ENCODE results near the gene TNN.
"Not testable (repeated sequence)": the region's sequence is repeated elsewhere in the genome, so short reads cannot be mapped to it uniquely, and the experiment has no call there.

TNN gene

DNA sequence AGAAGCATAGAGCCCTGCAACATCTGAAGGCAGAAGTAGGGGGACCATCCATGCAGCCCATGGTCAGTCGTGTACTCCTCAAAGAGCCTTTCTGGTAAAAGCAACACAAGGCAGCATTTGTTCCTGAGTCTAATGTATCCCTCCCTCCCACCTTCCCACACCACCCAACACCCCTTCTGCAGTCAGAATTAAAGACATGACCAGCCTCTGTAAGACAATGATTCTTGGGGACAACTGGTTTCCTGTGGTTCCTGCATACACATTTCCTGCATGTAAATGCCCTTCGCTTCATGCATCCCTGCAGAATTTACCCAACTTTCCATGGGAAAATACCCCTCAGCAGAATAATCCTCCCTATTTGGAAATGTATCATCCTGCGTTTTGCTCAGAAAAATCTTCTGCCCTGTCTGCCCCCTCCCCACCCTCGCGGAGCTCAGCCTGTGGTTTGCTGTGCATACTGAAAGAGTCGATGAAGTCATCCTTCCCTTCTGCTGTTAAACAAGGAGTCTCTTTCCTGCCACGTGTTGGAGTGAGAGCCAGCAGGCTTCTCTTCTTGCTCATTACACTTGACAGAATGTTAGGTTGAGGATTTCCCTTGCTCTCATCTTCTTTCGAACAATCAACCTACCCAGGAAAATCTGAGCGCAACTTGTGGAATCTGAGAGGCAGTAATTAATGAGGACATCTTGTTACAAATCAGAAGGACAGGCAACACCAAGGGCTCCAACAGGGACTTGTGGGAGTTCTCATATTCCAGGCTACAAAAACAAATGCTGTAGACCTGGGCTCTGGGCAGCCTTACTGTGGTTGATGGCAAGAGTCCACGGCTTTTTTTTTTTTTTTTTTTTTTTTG, 4.7 kb downstream of the TNN start:
- peak; percentile 93 for DNase-seq

GRCh38 chr1:175073061-175073460, 5.4 kb downstream of the TNN start:
- DNase-seq, result peak; percentile 64

DNA sequence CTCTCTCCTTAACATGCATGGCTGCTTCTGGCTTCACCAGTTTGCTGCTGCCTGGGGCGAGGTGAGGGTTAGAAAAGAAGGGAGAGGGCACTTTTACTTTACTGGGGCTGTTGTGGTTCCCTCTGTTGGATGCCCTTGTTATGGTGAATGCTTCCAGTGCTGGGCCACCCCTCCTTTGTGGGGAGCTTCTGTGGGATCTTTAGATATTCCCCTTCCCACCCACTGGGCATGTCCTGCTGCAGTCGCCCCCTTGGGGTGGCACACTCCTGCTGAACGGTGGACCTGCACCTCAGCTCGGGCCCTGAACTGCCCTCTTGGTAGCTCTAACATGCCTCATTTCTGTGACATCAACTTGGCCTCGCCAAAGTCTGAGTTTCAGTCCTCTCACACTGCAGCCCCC, 6.0 kb downstream of the TNN start:
- no peak for DNase-seq

- peak; percentile 62 for DNase-seq
Measured at GRCh38 chr1:175075572-175076568, 8.2 kb downstream of the TNN start.

- no peak for DNase-seq
Measured at GRCh38 chr1:175077356-175078030, 9.9 kb downstream of the TNN start.

DNA sequence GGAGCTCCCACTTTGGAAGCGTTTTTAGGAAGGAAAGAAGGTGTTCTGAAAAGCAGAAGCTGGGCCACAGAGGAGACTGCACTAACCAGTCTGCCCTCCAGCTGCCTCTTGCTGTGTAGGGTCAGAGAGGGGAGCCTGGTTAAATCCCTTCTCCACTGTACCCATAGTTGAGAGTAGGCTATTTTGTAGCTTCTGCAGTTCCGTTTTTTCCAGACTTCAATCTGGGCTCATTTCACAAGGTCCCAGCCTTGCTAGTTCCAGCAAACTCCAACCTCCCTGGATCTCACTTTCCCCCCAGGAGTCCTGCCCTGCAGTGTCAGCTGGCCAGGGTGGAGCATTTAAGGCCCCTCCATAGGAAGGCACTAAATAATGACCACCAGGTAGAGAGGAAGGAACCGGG, 11.0 kb downstream of the TNN start:
- DNase-seq, result no peak

DNA sequence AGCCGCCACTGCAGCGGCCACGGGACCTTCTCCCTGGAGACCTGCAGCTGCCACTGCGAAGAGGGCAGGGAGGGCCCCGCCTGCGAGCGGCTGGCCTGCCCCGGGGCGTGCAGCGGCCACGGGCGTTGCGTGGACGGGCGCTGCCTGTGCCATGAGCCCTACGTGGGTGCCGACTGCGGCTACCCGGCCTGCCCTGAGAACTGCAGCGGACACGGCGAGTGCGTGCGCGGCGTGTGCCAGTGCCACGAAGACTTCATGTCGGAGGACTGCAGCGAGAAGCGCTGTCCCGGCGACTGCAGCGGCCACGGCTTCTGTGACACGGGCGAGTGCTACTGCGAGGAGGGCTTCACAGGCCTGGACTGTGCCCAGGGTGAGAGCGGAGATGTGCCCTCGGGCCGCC, 11.7 kb downstream of the TNN start:
- DNase-seq, result no peak

DNA sequence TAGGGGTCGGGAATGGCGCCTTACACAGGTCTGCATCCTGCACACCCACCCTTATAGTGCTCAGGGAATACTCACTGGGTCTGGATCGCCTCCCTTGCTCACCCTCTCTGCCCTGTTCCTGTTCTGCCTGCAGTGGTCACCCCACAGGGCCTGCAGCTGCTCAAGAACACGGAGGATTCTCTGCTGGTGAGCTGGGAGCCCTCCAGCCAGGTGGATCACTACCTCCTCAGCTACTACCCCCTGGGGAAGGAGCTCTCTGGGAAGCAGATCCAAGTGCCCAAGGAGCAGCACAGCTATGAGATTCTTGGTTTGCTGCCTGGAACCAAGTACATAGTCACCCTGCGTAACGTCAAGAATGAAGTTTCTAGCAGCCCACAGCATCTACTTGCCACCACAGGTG, 12.4 kb downstream of the TNN start:
- no peak for DNase-seq

- DNase-seq, result no peak
Measured at GRCh38 chr1:175081983-175082382, 14.3 kb downstream of the TNN start.

GRCh38 chr1:175088525-175088951, 20.9 kb downstream of the TNN start:
- DNase-seq, result no peak

DNA sequence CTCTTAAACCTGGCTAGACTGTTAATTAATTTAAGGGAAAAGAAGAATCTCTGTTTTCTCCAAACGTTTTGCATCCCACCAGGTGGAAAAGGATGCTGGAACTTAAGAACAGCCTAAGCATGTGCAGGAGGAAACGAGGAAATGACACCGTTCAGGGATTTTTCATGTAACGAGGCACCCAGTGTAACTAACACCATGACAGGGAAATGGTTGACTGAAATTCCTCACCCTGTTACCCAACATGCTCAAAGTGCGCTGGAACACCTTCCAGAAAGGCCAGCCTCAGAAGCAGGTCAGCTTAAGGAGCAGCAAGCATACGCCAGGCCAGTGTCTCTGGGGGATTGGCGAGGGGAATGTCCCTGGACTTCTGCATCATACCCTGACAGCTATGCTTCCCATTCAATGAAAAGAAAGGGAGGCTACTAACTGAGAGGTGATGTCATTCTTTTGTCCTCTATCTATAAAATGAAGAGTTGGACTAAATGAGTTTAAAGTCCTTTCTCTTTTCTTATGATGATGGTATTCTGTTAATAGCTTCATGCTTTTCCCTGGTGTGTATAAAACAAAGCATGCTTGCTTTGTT, 21.6 kb downstream of the TNN start:
- no peak for DNase-seq

- no peak for DNase-seq
Measured at GRCh38 chr1:175090780-175091179, 23.1 kb downstream of the TNN start.

GRCh38 chr1:175094626-175095025, 27.0 kb downstream of the TNN start:
- no peak for DNase-seq

DNA sequence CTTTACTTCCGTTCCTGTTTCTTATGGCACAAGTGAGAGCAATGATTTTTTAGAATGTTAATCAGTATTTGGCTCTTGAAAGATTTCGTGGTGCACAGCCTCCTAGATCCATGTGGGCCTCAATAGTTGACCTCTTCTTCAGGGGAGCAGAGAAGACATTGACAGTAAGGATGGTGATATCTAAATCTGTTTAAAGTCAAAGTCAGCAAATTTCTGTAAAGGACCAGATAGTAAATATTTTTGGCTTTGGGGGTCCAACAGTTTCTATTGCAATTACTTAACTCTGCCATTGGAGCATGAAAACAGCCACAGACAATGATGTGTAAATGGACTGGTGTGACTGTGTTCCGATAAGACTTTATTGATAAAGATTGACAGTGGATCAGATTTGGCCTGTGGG, 27.4 kb downstream of the TNN start:
- no peak for DNase-seq

DNA sequence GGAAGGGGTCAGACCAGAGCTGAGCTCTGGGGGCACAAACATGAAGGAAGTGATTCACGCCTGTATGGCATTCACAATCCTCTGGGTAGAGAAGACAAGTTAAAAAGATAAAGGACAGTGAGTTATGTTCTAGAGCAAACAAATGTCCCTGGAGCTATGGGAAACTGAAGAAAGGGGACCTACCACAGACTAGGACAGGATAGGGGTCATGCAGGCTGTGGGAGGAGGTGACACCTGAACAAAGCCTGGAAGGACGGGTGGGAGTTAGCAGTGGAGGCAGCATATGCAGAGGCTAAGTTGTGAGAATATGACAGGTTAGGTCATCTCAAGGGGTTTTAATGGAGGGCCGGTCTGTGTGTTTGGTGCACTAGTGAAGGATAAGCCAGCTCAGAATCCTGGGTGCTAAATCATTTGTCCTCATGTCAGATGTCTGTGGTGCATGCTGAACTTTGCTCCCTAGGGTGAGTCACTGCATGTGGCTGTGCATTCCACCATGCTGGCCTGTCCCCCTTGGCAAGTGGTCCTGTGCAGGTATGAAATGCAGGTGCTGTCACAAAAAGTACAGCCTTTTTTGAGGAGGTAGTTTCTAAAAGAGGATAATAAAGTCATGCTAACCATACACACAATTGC, 28.5 kb downstream of the TNN start:
- no peak for DNase-seq

GRCh38 chr1:175097361-175097760, 29.7 kb downstream of the TNN start:
- DNase-seq, result no peak

DNA sequence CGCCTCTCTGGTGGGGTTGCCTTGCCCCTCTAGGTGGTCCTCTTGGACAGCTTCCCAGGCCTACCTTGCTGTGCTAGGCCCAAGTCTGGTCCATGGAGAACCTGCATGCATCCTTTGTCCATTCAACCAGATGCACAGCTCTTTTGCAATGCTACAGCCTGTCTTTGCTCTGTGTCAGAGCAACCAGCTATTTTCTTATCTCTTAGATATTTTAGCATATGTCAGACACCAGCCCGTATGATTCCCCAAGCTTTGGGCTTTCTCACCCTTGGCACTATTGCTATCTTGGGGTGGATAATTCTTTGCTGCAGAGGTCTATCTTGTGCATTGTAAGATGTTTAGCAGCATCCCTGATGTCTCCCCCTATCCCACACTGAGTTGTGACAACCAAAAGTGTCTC, 32.3 kb downstream of the TNN start:
- DNase-seq, result no peak

DNA sequence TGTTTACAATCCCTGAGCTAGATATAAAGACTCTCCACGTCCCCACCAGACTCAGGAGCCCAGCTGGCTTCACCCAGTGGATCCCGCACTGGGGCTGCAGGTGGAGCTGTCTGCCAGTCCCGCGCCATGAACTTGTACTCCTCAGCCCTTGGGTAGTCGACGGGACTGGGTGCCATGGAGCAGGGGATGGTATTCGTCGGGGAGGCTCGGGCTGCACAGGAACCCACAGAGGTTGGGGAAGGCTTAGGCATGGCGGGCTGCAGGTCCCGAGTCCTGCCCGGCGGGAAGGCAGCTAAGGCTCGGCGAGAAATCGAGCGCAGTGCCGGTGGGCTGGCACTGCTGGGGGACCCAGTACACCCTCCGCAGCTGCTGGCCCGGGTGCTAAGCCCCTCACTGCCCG, 34.5 kb downstream of the TNN start:
- not testable (repeated sequence) for DNase-seq

DNA sequence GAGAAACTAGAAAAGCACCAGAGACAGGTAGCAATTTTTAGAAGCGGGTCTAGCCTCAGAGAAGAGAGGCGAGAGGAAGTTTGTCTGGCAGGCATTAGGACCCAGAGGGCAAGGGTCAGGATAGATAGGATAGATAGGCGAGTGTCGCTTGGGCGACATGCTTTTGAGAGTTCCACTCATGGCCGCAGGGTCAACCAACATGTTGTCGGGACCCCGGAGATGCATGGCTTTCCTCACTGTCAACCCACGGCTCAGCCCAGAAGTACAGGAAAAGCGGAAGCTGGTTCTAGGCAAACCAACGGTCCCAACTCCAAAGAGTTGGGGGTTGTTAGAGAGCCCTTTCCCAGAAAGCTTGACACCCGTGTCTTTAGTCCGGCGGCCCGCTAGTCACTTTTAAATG, 38.9 kb downstream of the TNN start:
- not testable (repeated sequence) for DNase-seq

- not testable (repeated sequence) for DNase-seq
Measured at GRCh38 chr1:175108331-175108820, 40.7 kb downstream of the TNN start.

GRCh38 chr1:175114996-175115395, 47.4 kb downstream of the TNN start:
- DNase-seq, result no peak

DNA sequence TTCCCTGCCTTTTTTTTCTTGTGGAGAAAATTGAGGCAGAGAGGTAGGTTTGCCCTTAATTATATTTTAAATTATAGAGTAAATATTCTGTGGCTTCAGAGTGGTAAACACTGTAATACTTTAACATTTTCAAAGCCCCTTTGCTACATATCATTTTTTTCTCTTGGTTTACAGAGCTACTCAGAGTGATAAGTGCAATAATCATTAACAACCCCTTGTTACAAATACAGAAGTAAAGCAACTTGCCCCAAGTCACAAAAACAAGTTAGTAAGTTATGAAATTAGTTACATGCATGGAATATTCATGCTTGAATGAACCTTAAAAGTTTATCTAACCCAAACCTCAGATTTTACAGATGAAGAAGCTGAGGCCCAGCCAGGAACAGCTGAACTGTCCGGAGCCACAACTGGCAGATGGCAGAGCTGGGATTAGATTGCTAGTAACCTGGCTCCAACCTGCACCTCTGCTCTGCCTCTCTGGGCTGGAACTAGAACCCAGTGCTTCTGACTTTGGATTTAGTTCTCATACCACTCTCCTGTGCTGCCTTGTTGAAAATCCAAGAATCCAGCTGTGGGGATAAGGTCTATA, 48.7 kb downstream of the TNN start:
- DNase-seq, result no peak
